ENCODE measurements around the gene CNN3.

DNA sequence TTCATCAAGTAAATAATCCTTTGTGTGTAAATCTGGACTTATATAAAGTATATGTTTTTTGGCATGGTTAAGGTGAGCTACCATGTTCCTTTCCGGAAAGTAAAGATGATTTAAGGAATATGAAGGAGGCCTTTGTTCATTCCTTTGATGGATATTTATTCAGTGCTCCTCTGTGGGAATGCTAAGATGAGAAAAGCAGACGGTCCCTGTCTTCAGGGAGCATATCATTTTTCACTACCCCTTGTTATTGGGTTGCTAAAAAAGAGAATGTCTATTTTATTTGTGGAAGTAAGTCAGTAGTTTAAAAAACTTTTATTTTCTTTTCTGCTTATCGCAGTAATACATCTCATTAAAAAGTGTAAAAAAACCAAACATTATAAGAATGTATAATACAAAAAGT, 35.1 kb upstream of the CNN3 start:
- no peak for TF ChIP-seq POLR2A (IDR thresholded peaks at IDR 0.05; ENCODE audit: low read length)
- TF ChIP-seq GATA1 (IDR thresholded peaks at IDR 0.05; ENCODE audit: low read depth, low read length) = no peak

Data from erythroblast (primary cell).